Adrenal gland (tissue), 12 donors: ENCODE measurements around the gene SRSF11. TPM values are rescaled to one million over a fixed set of nuclear protein-coding genes. Genes with fewer than 3 reads are reported as not detected.
"Not testable (repeated sequence)": the region's sequence is repeated elsewhere in the genome, so short reads cannot be mapped to it uniquely, and the experiment has no call there.

Experiments used
- DNase-seq, 7 donors: peaks; one replicate each; pipeline ENCODE4 v3.0.0-alpha.2; 2019 to 2020
- H3K27ac ChIP-seq, 5 donors: fragments of 200-600 bp; sonication (generic) in 4 of 5; 1 replicate in 3 of 5; 2 replicates in 2 of 5; pipeline versions ENCODE4 v1.5.1 to v1.8.0; 2016 to 2020; ENCODE audit warnings: mild to moderate bottlenecking in 1 of 5
- H3K27me3 ChIP-seq: fragments of 200-600 bp; 2 replicates; pipeline ENCODE4 v1.8.0; 2021
- H3K36me3 ChIP-seq, 2 donors: fragments of 200-600 bp; replicated peaks in 1 of 2; 1 replicate in 1 of 2; 2 replicates in 1 of 2; pipeline versions ENCODE4 v1.5.1 to v1.8.0; 2018 to 2022
- H3K4me1 ChIP-seq, 2 donors: fragments of 200-600 bp; replicated peaks in 1 of 2; 1 replicate in 1 of 2; 2 replicates in 1 of 2; pipeline versions ENCODE4 v1.5.1 to v1.8.0; 2018 to 2021
- H3K4me3 ChIP-seq, 4 donors: fragments of 200-600 bp; sonication (generic) in 3 of 4; one replicate each; pipeline ENCODE4 v1.5.1; 2016 to 2018
- H3K9me3 ChIP-seq, 3 donors: fragments of 200-600 bp; sonication (generic) in 1 of 3; replicated peaks in 1 of 3; 1 replicate in 2 of 3; 2 replicates in 1 of 3; pipeline versions ENCODE4 v1.5.1 to v1.8.0; 2016 to 2021
- POLR2A ChIP-seq, 2 donors: fragments of 450-650 bp; IDR thresholded peaks; one replicate each; pipeline ENCODE4 v1.6.1; 2017; ENCODE audit warnings: antibody characterized with exemption in 2 of 2, mild to moderate bottlenecking in 2 of 2, moderate library complexity in 1 of 2
- WGBS, 4 donors: extraction: QIAGEN DNeasy Blood & Tissue Kit in 2 of 4; methylation state at CpG; one replicate each; pipeline versions ENCODE4 v1.1.5 to v1.1.7; 2013 to 2017; 5-methylcytosine and 5-hydroxymethylcytosine counted together
- intact Hi-C, 2 donors: fragments of 100-400 bp; cut with DNase I; formaldehyde crosslinking; loops; one replicate each; pipeline versions ENCODE4 v1.14.1 to v1.15.0; 2022 to 2023
- polyA plus RNA-seq, 3 donors: library from polyadenylated mRNA; stranded (reverse); fragments of 200-250 nt in 2 of 3; fragments of 350-450 nt in 1 of 3; fragmentation: Illumina TruSeq in 1 of 3; extraction: RNeasy Lipid Tissue Mini Kit (QIAGEN cat#74804) in 1 of 3; gene quantifications; one replicate each; pipeline ENCODE4 v1.2.3, GENCODE V29; 2013 to 2014
- total RNA-seq, 9 donors: library from RNA; depleted of rRNA in 4 of 9; stranded (reverse); fragments of >200 nt in 4 of 9; fragments of 120-200 nt in 1 of 9; fragmentation: NEBNext Ultra II Directional in 1 of 9; extraction: Animal tissue kit (Norgen Biotek cat#: 25700) in 1 of 9; gene quantifications; one replicate each; pipeline versions ENCODE4 v1.1.0 to v1.2.4, GENCODE V29; 2013 to 2023
- TF ChIP-seq, protein P1 (sequence below), 6 experiments: fragments of 450-650 bp in 4 of 6; fragments of 200-600 bp in 2 of 6; sonication (generic) in 1 of 6; IDR thresholded peaks; 1 replicate in 5 of 6; 2 replicates in 1 of 6; pipeline versions ENCODE4 v1.5.1 to v1.8.0; 2016 to 2021; ENCODE audit warnings: antibody characterized with exemption in 6 of 6, mild to moderate bottlenecking in 2 of 6, moderate library complexity in 1 of 6
- donor health status: healthy with polysubstance abuse.
- donor health status: Bipolar disorder and iron deficiency.
- donor health status: DM: yes; HTN: yes; CAD: no.
- donor health status: DM: no; HTN: no; CAD: no.
- donor health status: DM: no; HTN: no; CAD: no.
- donor health status: DM: yes; HTN: yes; CAD: no.

Gene SRSF11
- total and polyA plus RNA-seq, 12 donors = 43.3 to 276 (median 123) TPM

DNA sequence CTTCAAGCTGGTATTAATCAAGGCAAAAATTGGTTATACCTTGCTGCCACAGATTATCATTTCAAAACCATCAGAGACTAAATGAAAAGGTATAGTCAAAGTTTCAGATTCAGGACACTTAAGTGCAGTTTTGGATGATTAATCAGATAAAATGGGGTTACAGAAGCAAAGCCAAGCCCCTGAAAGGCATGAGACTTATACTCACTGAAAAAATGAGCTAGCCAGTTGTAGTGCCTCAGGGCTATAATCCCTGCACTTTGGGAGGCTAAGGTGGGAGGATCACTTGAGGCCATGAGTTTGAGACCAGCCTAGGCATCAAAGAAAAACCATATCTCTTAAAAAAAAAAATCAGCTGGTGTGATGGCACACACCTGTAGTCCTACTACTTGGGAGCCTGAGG is 31.0 kb upstream of the SRSF11 start:
- TF ChIP-seq, protein P1, sequence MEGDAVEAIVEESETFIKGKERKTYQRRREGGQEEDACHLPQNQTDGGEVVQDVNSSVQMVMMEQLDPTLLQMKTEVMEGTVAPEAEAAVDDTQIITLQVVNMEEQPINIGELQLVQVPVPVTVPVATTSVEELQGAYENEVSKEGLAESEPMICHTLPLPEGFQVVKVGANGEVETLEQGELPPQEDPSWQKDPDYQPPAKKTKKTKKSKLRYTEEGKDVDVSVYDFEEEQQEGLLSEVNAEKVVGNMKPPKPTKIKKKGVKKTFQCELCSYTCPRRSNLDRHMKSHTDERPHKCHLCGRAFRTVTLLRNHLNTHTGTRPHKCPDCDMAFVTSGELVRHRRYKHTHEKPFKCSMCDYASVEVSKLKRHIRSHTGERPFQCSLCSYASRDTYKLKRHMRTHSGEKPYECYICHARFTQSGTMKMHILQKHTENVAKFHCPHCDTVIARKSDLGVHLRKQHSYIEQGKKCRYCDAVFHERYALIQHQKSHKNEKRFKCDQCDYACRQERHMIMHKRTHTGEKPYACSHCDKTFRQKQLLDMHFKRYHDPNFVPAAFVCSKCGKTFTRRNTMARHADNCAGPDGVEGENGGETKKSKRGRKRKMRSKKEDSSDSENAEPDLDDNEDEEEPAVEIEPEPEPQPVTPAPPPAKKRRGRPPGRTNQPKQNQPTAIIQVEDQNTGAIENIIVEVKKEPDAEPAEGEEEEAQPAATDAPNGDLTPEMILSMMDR (IDR thresholded peaks at IDR 0.05) = no peak
- no peak for TF ChIP-seq POLR2A (IDR thresholded peaks at IDR 0.05)
- Histone ChIP-seq H3K27me3 (no peaks in the 10 kb centered on the region), H3K9me3 (no peaks in the 10 kb centered on the region), H3K27ac (no peak overlapping the region), H3K4me3 (no peak overlapping the region), H3K4me1 (no peaks in the 10 kb centered on the region), H3K36me3 (no peaks in the 10 kb centered on the region)
- intact Hi-C loops = no loop called here
- no peak for DNase-seq

DNA sequence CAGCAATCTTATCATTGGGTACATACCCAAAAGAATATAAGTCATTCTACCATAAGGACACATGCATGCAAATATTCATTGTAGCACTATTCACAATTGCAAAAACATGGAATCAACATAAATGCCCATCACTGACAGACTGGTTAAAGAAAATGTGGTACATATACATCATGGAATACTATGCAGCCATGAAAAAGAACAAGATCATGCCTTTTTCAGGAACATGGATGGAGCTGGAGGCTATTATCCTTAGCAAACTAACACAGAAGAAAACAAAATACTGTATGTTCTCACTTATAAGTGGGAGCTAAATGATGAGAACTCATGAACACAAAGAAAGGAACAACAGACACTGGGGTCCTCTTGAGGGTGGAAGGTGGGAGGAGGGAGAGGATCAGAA is 28.7 kb upstream of the SRSF11 start:
- H3K4me3 ChIP-seq, DNase-seq, H3K27ac ChIP-seq, intact Hi-C loops, H3K9me3 ChIP-seq, H3K4me1 ChIP-seq, H3K36me3 ChIP-seq, H3K27me3 ChIP-seq: not testable (repeated sequence)

DNA sequence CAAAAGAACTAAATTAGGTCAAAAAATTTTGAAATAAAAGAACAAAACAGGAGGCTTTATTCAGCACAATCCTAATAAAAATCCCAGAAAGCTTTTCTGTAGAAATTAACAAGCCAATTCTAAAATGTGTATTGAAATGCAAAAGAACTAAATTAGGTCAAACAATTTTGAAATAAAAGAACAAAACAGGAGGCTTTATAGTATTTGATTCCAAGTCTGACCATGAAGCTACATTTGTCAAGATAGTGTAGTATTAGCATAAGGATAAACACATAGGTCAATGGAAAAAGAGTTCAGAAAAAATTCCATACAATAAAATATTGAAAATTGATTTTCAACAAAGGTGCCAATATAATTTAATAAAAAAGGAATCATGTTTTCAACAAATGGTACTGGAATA is 26.6 kb upstream of the SRSF11 start:
- Histone ChIP-seq H3K27me3 (no peaks in the 10 kb centered on the region), H3K9me3 (no peaks in the 10 kb centered on the region), H3K4me3 (no peak overlapping the region), H3K4me1 (no peaks in the 10 kb centered on the region), H3K27ac (peak overlapping the region in 1 of 5 donors; percentile 39), H3K36me3 (no peaks in the 10 kb centered on the region)
- TF ChIP-seq, protein P1 (IDR thresholded peaks at IDR 0.05) = no peak
- no peak for TF ChIP-seq POLR2A (IDR thresholded peaks at IDR 0.05)
- DNase-seq = no peak
- intact Hi-C loops = no loop called here

DNA sequence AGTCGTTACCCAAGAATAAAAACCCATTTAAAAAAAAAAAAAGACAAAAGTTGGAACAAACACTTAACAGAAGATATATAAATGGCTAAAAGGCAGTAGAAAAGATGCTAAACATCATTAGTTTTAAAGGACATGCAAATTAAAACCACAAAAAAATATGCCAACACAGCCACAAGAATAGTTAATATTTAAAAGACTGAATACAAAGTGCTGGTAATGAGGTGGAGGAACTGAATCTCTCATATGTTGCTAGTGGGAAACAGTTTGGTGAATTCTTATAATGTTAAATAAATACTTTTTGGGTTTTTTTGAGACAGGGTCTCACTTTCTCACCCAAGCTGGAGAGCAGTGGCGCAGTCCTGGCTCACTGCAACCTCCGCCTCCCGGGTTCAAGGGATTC is 25.8 kb upstream of the SRSF11 start:
- no peak for DNase-seq
- Histone ChIP-seq H3K27me3 (no peaks in the 10 kb centered on the region), H3K36me3 (no peaks in the 10 kb centered on the region), H3K4me1 (no peaks in the 10 kb centered on the region), H3K9me3 (no peaks in the 10 kb centered on the region), H3K4me3 (no peak overlapping the region), H3K27ac (no peak overlapping the region)
- intact Hi-C loops = no loop called here
- TF ChIP-seq POLR2A (IDR thresholded peaks at IDR 0.05) = no peak
- TF ChIP-seq, protein P1 (IDR thresholded peaks at IDR 0.05) = no peak
- 95 to 100% (median 98%) methylated on average over 4 of the region's 4 CpGs for WGBS, 4 donors

DNA sequence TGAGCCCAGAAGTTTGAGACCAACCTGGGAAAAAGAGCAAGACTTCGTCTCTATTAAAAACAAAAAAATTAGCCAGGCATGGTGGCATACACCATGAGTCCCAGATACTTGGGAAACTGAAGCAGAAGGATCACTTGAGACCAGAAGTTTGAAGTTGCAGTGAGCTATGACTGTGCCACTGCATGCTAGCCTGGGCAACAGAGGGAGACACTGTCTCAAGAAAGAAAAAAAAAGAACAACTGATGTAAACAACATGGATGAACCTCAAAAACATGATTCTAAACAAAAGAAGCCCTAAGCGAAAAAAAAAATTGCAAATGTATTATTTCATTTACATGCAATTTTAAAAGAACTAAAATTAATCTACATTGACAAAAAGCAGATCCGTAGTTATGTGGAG is 24.8 kb upstream of the SRSF11 start:
- no peak overlapping the region for H3K27ac ChIP-seq
- H3K36me3 ChIP-seq = no peaks in the 10 kb centered on the region
- no peak overlapping the region for H3K4me3 ChIP-seq
- H3K27me3 ChIP-seq = no peaks in the 10 kb centered on the region
- no peaks in the 10 kb centered on the region for H3K9me3 ChIP-seq
- WGBS, 4 donors = 91 to 95% (median 94%) methylated on average over 3 of the region's 3 CpGs
- TF ChIP-seq POLR2A (IDR thresholded peaks at IDR 0.05) = no peak
- TF ChIP-seq, protein P1 (IDR thresholded peaks at IDR 0.05) = no peak
- no peak for DNase-seq
- no peaks in the 10 kb centered on the region for H3K4me1 ChIP-seq
- intact Hi-C loops = no loop called here
